GM19035 (cell line): ENCODE measurements around the gene CAMK1G.

ENCODE experiments used
- ATAC-seq: cut with Tn5 transposase; IDR thresholded peaks from one replicate; pipeline ENCODE4 v1.9.1; 2021; ENCODE audit not compliant: unreplicated experiment

CAMK1G gene

DNA sequence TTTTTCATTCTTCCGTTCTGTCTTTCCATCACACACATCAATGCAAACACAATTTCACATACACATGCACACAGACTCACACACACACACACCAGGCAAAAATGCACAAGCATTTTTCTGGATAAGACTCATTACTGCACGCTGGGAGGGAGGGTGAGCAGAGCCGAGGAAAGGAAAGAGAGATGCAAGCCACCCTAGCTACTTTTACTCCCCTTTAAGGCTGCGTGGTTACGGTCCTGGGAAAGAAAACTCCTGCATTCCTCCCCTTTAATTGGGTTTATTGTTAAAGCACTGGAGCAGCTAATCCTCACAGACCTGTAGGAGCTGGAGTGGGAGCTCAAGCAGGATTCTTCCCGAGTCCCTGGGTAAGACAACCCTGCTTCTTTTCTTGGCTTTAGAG, at the start of gene CAMK1G:
CAMK1G (plus strand) TSS at position 307 of the 400 bp plus-strand sequence. CDS start 11,270 bp downstream, outside the sequence.
- ATAC-seq = no peak

DNA sequence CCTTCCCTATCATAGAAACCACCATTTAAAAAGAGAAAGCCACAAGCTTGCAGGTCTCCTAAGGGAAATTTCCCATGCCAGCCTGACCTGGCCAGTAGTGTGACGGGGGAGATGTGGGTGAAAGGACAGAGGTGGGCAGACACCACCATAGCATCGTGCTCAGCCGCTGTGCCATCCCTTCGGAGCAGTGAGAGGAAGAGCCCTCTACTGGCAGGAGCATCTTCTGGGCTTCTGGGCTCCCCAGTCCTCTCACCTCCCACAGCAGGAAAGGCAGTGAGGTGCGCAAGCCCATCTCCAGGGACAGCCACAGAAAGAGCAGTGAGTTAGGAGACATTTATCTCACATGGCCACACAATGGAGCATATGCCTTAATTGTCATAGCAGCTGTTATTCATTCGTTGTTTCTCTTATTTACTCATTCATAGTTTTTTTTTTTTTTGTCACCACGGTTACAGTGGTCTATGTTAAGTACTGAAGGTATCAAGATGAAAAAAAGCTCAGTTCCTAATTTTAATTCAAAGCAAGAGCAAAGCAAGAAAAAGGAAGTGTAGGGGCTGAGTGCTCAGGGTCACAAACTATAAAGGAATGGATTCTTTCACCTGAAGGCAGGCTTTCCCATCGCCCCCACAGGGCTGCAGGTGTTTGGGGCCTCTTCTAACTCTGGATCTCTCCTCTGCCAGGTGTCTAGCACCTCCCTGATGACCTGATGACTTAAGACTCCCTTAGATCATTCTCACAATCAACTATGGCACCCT, 48.8 kb upstream of the CAMK1G start:
- no peak for ATAC-seq

DNA sequence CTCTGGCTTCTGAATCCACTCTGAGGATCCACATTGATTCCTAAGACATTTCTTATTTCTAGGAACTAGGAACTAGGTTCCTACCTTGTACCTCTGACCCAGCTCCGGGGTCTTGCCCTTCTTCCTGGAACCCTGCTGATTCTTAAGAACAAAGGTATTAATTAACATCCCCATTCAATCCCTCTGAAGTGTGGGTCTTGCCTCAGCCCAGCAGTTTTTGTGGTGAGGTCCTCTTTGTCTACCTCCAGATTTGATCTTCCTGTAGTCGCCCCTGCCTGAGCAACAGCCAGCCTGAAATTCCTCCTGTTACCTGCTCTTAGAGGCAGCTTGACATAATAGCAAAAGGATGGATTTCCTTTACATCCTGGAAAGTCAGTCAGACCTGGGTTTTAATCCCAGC, 46.7 kb upstream of the CAMK1G start:
- ATAC-seq = no peak

DNA sequence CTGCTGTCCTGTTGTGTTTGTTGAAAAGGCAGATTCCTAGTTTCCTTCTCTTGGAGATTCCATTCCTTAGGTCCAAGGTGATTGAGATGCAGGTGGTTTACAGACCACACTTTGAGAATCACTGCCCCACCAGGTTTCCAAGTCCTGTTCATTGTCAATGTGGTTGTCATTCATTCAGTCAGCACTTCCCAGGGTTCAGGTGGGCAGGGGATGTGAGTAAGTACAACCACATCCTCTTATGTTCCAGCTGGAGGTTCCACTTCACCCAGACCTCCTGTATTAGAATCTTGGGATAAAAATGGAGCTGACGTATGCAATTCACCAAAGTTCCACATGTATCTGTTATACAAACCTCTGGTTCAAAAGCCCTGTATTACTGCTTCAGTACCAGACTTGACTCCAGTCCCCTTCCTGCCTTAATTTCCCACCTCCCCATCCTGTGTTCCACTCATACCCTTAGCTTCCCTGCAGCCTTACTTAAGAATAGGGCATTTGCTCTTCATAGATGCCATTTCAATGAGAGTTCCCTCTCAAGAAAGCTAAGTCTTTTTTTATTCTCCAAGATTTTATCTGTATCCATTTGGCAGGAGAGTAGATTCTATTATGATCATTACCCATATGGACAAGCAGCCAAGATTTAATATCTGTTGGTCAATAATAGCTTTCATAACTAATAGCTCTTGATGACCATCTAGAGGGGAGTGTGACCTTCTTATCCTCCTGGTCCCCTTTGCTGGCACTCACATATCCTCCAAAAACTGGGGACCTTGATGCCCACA, 46.0 kb upstream of the CAMK1G start:
- ATAC-seq = no peak

DNA sequence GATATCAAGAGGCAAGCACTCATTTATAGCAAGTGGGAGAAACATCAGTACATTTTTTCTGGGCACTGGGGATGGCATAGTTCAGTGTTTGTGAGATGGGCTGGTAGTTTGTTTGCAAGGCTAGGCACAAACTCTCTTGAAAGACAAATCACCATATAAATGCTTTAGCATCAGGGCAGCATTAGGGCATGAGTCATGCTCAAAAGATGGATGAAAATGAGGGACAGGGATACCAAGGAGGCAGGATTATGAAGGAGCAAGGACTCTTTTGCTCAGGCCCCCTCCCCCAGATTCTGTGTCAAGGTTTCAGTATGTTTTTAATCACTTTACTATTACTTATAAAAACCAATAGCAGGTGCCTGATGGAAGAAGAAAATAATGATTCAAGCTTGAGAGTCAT, 43.9 kb upstream of the CAMK1G start:
- no peak for ATAC-seq

DNA sequence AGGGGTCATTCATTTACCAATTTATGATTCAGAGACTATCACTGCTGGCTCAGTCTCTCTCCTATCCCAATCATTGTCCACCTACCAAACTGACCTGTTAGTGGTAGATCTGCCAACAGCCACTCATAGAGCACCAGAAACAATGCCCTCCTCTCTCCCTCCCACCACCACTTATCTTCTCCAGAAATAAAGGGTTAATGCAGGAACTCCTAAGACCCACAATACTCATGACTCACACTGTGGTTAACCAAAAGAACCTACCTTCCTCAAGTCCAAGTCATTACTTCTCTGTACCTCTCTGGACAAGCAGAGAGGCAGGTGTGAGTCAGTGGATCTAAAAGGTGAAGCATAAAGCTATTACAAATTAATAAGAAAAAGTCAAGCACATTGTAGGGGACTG, 40.9 kb upstream of the CAMK1G start:
- no peak for ATAC-seq

DNA sequence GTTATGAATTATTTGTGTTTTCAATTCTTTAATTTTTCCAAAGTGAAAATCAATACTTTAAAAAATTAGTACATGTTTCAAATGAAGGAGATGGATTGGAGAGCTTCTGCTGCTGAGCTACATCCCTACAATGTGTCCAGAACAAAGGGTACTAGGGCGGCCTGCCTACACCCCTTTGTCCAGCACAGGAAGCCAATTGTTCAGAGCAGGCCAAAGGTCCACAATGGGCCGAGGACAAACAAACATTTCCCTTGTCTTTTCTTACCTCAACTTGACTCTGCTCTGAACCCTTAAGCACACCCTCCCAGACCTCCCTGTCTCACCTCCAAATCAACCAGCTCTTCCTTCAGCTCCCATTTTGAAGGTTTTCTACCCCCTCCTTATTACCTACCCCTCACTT, 39.4 kb upstream of the CAMK1G start:
- no peak for ATAC-seq

DNA sequence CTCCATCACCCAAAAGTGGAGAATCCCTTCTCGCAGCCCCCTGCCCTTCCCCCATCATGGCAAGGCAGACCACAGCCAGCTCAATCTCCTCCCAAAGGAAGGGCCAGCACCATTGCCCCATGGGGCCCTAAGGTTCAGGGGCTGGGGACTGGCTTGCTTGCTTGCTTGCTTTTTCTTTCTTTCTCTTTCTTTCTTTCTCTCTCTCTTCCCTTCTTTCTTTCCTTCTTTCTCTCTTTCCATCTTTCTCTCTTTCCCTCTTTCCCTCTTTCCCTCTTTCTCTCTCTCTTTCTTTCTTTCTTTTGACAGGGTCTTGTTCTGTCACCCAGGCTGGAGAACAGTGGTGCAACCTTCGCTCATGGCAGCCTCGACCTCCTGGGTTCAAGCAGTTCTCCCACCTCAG, 38.1 kb upstream of the CAMK1G start:
- ATAC-seq = no peak

DNA sequence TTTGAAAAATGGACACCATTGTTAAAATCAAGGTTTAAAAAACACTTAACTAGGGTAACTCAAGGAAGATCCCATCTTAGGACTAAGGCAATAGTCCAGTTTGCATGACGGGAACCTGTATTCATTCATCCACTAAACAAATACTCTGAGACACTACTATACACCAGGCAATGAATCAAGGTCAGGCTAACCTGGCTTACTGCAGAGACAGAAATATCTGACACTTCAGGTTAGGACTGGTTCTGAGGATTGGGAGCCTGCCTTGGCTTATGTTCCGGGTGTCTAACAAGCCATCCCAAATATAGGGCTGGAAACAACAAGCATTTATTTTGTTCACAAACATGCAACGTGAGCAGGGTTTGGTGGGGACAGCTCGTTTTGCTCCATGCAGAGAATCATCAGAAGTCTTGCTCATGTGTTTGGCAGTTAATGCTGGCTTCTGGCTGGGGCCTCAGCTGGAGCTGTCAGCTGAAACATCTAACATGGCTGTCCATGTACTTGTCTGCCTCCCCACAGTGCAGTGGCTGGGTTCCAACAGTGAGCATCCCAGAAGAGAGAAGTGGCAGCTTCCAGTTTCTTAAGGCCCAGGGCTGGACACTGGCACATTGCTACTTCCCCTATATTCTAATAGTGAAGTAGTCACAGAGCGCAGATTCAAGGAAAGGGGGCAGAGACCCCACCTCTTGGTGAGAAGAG, 37.0 kb upstream of the CAMK1G start:
- no peak for ATAC-seq

DNA sequence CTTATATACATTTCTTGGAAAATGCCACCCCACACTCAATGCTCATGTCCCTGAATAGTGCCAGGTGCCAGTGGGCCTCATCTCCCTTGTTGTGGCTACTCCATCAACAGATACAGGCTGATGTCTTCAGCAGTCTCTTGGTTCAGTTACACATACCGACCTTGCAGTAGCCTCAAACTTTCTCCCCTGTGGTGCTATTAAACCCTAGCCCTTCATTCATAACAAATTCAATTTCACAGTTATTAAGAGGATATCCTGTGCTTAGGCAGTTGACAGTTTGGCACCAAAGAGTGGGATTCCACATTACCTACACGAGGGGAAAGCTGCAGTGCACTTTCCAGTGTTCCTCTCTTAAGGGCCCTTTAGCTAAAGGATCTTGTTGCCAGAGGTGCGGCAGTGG, 35.9 kb upstream of the CAMK1G start:
- ATAC-seq = no peak

DNA sequence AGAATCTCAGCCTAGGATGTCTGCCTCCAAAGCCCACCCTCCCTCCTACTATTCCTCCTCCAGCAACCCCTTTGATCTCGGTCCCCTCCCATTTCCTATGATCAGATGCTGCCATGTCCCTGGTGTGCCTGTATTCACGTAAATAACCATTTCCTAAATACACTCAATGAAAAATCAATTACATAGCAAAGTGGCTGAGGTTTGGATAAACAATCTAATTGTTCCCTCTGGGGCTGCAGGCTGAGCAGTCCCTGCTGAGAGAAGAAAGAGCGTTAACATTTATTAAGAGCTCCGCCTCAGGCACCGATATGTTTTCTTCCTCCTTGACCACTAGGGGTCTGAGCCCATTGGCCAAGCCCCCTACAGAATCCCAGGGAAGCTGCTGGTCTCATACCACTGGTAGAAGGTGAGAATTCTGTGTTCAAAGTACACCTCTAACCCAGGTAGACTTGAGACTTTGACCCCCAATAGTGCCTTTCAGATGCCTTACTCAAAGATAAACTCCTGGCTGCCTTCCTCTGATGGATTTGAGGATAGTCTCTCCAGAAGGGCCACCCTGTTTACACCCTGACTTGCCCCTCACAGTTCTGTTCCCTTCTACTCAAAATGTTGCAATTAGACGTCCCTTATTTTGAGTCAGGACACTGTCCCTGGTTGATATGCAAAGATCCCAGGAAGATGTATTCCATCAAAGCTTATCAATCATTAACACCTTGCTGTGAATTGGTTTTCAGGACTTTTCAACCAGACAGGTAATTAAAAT, 33.9 kb upstream of the CAMK1G start:
- no peak for ATAC-seq

DNA sequence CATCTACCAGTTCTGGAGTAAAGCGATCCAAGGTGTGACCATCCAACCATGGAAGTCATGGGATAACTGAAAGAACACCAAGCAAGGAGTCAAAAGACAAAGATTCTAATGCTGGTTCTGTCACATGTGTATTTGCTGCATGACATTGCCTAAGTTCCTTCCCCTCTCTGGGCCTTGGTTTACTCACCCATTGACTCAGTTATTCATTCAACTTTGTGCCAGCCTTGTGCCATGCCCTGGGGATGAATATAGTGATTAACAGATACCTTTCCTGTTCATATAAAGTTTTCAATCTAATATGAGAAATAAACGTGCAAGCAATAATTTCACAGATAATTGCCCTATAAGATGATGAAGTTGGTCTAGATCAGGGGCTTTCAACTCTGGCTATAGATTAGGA, 33.0 kb upstream of the CAMK1G start:
- ATAC-seq = no peak

DNA sequence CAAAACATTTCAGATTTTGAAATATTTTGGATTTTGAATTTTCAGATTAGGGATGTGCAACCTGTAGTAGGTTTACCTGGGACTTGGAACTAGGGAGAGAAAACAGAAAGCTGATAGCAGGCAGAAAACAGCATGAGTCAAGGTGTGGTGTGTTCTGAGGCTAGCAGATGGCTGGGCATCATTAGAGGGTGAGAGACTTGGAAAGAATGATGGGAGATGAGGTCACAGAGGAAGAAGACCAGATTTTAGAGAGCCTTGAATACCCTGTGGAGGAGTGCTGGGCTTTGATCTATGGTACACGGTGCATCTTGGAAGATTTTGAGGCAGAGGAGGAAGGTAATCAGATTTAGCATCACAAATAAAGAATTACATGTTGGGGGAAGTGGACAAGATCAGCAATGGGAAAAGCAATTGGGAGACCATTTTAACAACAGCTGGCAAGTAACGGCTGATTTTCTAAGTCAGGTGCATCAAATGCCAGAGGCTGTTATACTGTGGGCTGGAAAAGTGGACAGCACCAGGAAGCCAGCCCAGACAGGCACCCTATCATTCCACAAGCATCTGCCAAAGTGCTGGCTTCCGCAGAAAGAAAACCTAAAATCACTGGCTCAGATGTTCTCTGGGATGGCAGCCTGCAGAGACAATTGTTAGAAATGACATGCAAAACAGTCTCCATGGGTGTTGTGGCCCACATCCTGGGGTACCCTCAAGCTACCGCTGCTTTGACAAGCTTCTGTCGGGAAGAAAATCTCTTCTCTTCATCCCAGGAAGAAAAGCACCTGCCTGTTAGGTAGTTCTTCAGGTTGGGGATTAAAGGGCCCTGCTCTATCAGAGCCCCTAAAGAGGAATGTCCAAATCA, 30.9 kb upstream of the CAMK1G start:
- ATAC-seq = no peak

DNA sequence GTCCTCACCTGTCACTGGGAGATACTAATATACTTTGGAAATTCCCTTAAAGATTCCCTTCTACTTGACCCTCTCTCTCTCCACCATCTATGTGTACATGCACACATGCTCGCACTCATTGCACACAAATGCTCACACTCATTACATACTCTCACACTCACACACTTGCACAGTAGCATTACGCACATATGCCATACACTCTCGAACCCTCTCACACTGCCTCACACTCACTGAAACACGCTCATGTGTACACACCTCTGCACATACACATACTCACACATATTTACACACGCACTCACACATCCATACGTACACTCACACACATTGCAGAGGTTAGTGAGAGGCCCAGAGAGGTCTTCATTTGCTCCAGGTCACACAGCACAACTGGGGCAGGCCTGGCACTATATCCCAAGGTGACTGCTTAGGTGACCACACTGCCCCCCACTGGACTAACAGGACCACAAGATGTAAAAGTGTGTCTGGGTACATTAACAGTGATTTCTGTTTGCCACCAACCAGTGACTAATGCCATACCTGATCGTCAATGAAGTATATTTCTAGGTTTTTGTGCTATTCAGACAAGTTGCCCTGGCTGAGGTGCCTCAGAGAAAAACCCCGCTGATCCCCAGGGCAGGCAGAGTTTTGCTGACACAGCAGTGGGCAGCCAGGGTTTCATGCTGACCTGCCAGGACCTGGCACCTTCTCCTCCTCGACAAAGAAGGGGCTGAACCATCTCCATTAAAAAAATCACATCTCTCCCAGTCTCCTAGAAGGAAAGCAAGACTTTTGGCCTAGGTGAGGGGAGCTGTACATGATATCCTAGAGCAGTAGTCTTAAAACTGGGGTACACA, 28.5 kb upstream of the CAMK1G start:
- no peak for ATAC-seq

DNA sequence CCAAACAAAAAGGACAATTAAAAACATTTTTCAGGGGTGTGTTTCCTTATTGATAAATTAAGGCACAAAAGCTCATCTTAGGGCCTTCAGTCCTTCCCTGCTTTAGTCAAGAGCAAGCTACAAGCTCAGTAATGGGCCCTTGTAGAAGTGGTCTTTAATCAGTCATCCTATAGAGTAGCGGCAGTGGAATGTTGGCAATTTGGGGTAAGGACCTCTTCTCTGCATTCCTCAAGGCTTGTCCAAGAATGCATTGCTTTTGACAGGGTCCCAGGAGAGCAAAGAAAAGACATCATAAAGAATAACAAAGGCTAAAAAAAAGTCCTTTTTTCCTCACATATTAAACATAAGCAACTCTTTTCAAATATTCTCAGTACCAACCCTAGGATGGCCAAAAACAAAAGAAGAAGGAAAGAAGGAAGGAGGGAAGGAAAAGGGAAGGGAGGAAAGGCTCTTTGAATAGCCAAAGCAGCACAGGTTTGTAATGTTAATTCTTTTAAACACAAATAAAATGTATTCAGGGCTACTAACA, 27.3 kb upstream of the CAMK1G start:
- no peak for ATAC-seq

DNA sequence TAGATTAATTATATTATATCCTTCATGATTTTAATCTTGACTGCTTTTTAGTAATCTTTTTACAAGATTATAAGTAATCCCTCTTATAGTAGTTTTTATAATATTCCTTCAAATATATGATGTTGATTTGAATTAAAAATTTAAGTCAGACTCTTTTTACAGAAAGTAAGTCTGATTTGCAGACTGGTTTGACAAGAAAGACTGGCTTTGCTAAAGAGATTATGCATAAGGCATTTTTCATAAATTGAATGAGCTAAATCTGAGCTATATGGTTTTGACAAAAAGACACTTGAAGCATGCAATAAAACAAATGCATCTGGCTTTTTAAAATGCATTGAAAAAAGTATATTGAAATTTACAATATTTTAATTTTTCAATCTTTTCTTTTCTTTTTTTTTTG, 26.3 kb upstream of the CAMK1G start:
- ATAC-seq = no peak

DNA sequence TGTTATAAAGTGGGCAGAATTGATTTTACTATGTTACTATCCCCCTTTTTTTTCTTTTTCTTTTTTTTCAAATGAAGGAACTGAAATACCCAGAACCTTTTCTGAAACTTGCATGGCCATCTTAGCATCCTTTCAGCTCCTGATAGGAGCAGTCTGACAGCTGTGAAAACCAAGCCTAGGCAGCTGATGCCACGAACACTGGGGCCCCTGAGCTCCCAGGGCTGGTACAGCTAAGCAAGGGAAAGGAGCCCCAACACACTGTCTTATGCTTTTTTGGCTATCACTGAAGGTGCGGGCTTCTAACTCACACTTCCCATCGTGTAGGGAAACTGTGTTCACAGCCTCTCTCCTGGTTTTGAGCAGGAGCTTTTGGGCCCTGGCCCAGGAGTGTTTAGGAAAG, 23.0 kb upstream of the CAMK1G start:
- ATAC-seq = no peak

DNA sequence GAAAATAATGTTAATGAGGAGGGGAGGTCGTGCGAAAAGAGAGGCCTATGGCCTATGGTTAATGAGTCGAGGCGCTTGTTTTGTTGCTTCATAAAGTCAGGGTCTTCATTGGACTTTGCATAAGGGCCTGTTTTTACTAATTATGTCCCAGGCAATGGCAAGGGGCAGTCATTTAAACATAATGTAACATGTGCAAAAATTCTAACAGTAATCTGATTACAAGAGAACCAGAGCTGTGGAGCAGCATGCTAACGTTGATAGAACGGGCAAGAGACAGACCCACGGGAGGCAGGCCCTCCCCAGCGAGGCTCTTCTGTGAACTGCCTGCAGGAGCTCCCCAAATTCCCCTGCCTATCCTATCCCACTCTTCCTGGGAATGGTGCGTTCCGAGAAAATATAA, 22.6 kb upstream of the CAMK1G start:
- ATAC-seq = no peak

DNA sequence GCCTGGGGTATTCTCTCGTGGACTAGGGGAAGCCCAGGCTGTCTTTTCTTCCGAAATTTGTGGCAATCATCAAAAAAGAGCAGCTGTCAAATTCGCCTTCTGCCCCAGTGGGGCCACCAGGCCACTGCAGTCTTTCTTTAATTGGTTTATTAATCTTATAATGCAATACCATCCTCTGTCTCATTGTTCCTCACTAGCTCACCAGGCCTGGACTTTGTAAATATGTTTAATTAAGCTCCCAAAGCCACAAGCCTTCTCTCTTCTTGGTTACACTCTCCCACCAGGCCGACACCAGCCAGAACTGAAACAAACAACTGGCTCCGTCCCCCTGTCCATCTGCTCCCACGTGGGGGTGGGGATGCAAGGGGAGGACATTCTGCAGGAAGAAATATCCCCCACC, 22.0 kb upstream of the CAMK1G start:
- ATAC-seq = no peak
